ENCODE results near the gene CX3CL1.
A peak's percentile ranks its signal among the peaks of the same experiment; 100 is the strongest.
"Not testable (repeated sequence)": the region's sequence is repeated elsewhere in the genome, so short reads cannot be mapped to it uniquely, and the experiment has no call there.

CX3CL1 gene

GRCh38 chr16:57372372-57373116, at the start of gene CX3CL1:
TSS of gene CX3CL1 (plus strand) at chr16:57372490. CDS start at chr16:57372569, 79 bp downstream.
- peaks cover 4% of the 10 kb centered on the region for H3K4me1 Mint-ChIP-seq
- H3K9me3 Mint-ChIP-seq: no peaks in the 10 kb centered on the region
- no peak within 1 kb of the TSS for H3K27ac Mint-ChIP-seq
- no peak within 1 kb of the TSS for H3K4me3 Mint-ChIP-seq
- H3K27me3 Mint-ChIP-seq: peaks cover 2% of the 10 kb centered on the region
- H3K36me3 Mint-ChIP-seq: no peaks in the 10 kb centered on the region

- Mint-ChIP-seq H3K36me3 (no peaks in the 10 kb centered on the region), H3K4me3 (no peak overlapping the region), H3K9me3 (no peaks in the 10 kb centered on the region), H3K4me1 (no peaks in the 10 kb centered on the region), H3K27ac (no peak overlapping the region), H3K27me3 (no peaks in the 10 kb centered on the region)
Measured at GRCh38 chr16:57324749-57325148, 47.5 kb upstream of the CX3CL1 start.

- no peaks in the 10 kb centered on the region for H3K9me3 Mint-ChIP-seq
- no peak overlapping the region for H3K4me3 Mint-ChIP-seq
- H3K27ac Mint-ChIP-seq: no peak overlapping the region
- H3K27me3 Mint-ChIP-seq: no peaks in the 10 kb centered on the region
- H3K4me1 Mint-ChIP-seq: no peaks in the 10 kb centered on the region
- no peaks in the 10 kb centered on the region for H3K36me3 Mint-ChIP-seq
Measured at GRCh38 chr16:57325458-57325857, 46.8 kb upstream of the CX3CL1 start.

DNA sequence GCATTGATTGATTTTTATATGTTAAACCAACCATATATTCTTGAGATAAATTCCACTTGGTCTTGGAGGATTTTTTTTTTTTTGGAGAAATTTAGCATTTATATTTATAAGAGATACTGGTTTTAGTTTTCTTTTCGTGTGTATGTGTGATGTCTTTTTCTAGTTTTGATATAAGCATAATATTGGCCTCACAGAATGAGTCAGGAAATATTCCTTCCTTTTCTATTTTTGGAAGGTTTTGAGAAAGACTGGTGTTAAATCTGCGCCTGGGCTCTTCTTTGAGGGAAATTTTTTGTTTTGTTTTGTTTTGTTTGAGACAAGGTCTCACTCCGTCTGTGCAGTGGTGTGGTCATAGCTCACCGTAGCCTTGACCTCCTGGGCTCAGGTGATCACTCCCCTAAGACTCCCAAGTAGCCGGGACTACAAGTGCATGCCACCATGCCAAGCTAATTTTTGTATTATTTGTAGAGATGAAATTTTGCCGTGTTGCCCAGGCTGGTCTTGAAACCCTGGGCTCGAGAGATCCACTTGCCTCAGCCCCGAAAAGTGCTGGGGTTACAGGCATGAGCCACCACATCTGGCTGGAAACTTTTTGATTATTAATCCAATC, 42.5 kb upstream of the CX3CL1 start:
- Mint-ChIP-seq H3K4me1 (no peaks in the 10 kb centered on the region), H3K4me3 (no peak overlapping the region), H3K27me3 (no peaks in the 10 kb centered on the region), H3K9me3 (no peaks in the 10 kb centered on the region), H3K27ac (no peak overlapping the region), H3K36me3 (peaks cover 6% of the 10 kb centered on the region)

DNA sequence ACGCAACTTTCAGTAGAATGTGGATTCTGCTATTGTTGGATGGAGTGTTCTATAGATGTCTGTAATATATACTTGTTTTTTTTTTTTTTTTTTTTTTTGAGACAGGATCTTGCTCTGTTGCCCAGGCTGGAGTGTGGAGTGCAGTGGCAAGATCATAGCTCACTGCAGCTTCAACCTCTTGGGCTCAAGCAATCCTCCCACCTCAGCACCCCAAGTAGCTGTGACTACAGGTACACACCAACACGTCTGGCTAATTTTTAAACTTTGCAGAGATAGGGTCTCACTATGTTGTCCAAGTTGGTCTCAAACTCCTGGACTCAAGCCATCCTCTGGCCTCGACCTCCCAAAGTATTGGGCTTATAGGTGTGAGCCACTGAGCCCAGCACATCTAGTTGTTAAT, 40.9 kb upstream of the CX3CL1 start:
- Mint-ChIP-seq H3K4me1 (no peaks in the 10 kb centered on the region), H3K9me3 (peaks cover 5% of the 10 kb centered on the region), H3K4me3 (no peak overlapping the region), H3K27me3 (no peaks in the 10 kb centered on the region), H3K27ac (no peak overlapping the region), H3K36me3 (peaks cover 6% of the 10 kb centered on the region)

- Mint-ChIP-seq H3K27me3 (no peaks in the 10 kb centered on the region), H3K36me3 (peaks cover 6% of the 10 kb centered on the region), H3K4me3 (no peak overlapping the region), H3K9me3 (peaks cover 5% of the 10 kb centered on the region), H3K4me1 (no peaks in the 10 kb centered on the region), H3K27ac (no peak overlapping the region)
Measured at GRCh38 chr16:57333402-57333801, 38.9 kb upstream of the CX3CL1 start.

GRCh38 chr16:57335366-57335765, 36.9 kb upstream of the CX3CL1 start:
- H3K9me3 Mint-ChIP-seq: peaks cover 5% of the 10 kb centered on the region
- H3K36me3 Mint-ChIP-seq: peaks cover 6% of the 10 kb centered on the region
- peaks cover 7% of the 10 kb centered on the region for H3K4me1 Mint-ChIP-seq
- no peak overlapping the region for H3K27ac Mint-ChIP-seq
- H3K27me3 Mint-ChIP-seq: no peaks in the 10 kb centered on the region
- no peak overlapping the region for H3K4me3 Mint-ChIP-seq

- Mint-ChIP-seq H3K27me3 (peaks cover 12% of the 10 kb centered on the region), H3K36me3 (no peaks in the 10 kb centered on the region), H3K4me3 (no peak overlapping the region), H3K9me3 (no peaks in the 10 kb centered on the region), H3K4me1 (peaks cover 23% of the 10 kb centered on the region), H3K27ac (no peak overlapping the region)
Measured at GRCh38 chr16:57341062-57341440, 31.2 kb upstream of the CX3CL1 start.

GRCh38 chr16:57341441-57342303, 30.6 kb upstream of the CX3CL1 start:
- no peak overlapping the region for H3K27ac Mint-ChIP-seq
- H3K4me3 Mint-ChIP-seq: no peak overlapping the region
- H3K36me3 Mint-ChIP-seq: no peaks in the 10 kb centered on the region
- peaks cover 23% of the 10 kb centered on the region for H3K4me1 Mint-ChIP-seq
- H3K27me3 Mint-ChIP-seq: peaks cover 12% of the 10 kb centered on the region
- no peaks in the 10 kb centered on the region for H3K9me3 Mint-ChIP-seq

DNA sequence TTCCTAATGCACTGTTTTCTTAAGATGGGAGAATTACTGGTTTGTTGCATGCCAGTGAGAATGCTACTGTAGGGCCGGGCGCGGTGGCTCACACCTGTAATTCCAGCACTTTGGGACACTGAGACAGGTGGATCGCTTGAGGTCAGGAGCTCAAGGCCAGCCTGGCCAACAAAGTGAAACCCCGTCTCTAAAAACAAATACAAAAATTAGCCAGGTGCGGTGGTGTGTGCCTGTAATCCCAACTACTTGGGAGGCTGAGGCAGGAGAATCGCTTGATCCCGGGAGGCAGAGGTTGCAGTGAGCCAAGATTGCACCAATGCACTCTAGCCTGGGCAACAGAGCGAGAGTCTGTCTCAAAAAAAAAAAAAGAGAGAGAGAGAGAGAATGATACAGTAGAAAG, 29.7 kb upstream of the CX3CL1 start:
- peaks cover 23% of the 10 kb centered on the region for H3K4me1 Mint-ChIP-seq
- H3K27ac Mint-ChIP-seq: not testable (repeated sequence)

DNA sequence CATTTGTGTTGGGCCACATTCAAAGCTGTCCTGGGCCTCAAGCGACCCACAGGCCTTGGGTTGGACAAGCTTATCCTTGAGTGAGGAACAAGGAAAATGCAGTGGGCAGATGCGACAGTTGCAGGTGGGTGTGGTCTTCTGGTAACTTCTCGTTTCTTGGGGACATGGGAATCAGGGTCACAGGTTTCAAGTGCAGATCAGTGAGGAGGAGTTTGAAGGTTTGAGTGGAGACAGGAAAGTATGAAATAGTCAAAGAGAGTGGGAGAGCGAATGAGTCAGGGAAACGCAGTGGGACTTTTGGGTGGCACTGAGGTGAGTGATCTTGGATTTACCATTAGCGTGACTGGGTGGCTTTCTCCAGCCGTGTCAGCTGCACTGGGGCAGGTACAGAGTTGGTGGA, 29.1 kb upstream of the CX3CL1 start:
- no peak overlapping the region for H3K27ac Mint-ChIP-seq
- H3K36me3 Mint-ChIP-seq: no peaks in the 10 kb centered on the region
- H3K27me3 Mint-ChIP-seq: peaks cover 21% of the 10 kb centered on the region
- H3K4me3 Mint-ChIP-seq: no peak overlapping the region
- no peaks in the 10 kb centered on the region for H3K9me3 Mint-ChIP-seq
- peaks cover 23% of the 10 kb centered on the region for H3K4me1 Mint-ChIP-seq

More for the DNA sequence above, 29.7 kb upstream of the CX3CL1 start:
- H3K27me3 Mint-ChIP-seq: peaks cover 16% of the 10 kb centered on the region
- H3K36me3 Mint-ChIP-seq, H3K4me3 Mint-ChIP-seq, H3K9me3 Mint-ChIP-seq: not testable (repeated sequence)

DNA sequence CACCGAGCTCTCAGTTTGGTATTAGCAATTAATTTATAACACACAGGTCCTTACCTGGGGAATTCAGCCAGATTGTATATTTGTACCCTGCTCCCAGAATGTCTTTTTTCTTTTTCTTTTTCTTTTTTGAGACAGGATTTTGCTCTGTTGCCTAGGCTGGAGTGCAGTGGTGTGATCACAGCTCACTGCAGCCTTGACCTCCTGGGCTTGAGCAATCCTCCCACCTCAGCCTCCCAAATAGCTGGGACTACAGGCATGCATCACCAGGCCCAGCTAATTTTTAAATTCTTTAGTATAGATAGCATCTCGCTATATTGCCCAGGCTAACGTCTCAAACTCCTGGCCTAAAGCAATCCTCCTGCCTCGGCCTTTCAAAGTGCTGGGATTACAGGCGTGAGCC, 28.2 kb upstream of the CX3CL1 start:
- not testable (repeated sequence) for H3K4me3 Mint-ChIP-seq, H3K9me3 Mint-ChIP-seq, H3K36me3 Mint-ChIP-seq, H3K27ac Mint-ChIP-seq
- peaks cover 29% of the 10 kb centered on the region for H3K4me1 Mint-ChIP-seq
- H3K27me3 Mint-ChIP-seq: peaks cover 26% of the 10 kb centered on the region

GRCh38 chr16:57345021-57345420, 27.3 kb upstream of the CX3CL1 start:
- peaks cover 32% of the 10 kb centered on the region for H3K4me1 Mint-ChIP-seq
- no peak overlapping the region for H3K4me3 Mint-ChIP-seq
- H3K27me3 Mint-ChIP-seq: peaks cover 26% of the 10 kb centered on the region
- no peaks in the 10 kb centered on the region for H3K36me3 Mint-ChIP-seq
- H3K9me3 Mint-ChIP-seq: no peaks in the 10 kb centered on the region
- peak overlapping the region; percentile 13 for H3K27ac Mint-ChIP-seq

DNA sequence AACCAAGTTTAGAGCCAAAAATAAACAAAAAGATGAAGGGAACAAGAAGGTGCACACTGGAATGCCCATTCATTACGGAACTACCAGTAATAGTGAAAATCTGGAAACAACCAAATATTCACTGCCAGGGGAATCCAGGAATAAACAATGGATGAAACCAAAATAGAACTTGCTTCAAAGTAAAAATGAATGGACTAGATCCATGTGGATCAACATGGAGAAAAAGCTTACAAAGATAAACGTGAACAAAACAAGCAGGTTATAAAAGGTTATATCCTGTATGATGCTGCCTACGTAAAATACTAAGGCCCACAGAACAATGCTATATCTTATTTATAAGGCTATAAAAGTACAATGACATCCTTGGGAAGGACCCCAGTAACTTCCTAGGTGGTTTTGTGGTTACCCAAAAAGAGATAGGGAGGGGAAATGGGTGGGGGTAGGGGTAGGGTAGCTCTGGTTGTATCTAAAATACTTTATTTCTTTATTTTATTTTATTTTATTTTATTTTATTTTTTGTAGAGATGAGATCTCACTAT, 26.6 kb upstream of the CX3CL1 start:
- Mint-ChIP-seq H3K4me3 (no peak overlapping the region), H3K4me1 (peaks cover 32% of the 10 kb centered on the region), H3K9me3 (no peaks in the 10 kb centered on the region), H3K36me3 (no peaks in the 10 kb centered on the region), H3K27ac (no peak overlapping the region), H3K27me3 (peaks cover 26% of the 10 kb centered on the region)

DNA sequence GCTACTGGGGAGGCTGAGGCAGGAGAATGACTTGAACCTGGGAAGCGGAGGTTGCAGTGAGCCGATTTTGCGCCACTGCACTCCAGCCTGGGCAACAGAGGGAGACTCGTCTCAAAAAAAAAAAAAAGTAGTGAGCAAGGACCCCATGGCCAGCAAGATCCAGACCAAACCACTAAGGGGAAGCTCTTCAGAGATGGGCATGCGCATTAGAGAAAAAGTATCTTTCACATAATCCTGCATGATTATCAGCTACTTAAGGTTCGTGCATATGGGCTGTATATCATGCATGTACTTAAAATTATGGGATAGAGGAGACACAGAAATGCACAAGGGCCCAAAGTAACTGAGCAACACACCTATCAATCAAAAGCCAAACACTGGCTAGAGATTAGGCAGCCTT, 24.4 kb upstream of the CX3CL1 start:
- H3K9me3 Mint-ChIP-seq: no peaks in the 10 kb centered on the region
- H3K36me3 Mint-ChIP-seq: no peaks in the 10 kb centered on the region
- no peak overlapping the region for H3K27ac Mint-ChIP-seq
- peaks cover 24% of the 10 kb centered on the region for H3K27me3 Mint-ChIP-seq
- H3K4me1 Mint-ChIP-seq: peaks cover 26% of the 10 kb centered on the region
- no peak overlapping the region for H3K4me3 Mint-ChIP-seq

GRCh38 chr16:57348327-57348726, 24.0 kb upstream of the CX3CL1 start:
- no peak overlapping the region for H3K27ac Mint-ChIP-seq
- H3K4me3 Mint-ChIP-seq: no peak overlapping the region
- peaks cover 26% of the 10 kb centered on the region for H3K4me1 Mint-ChIP-seq
- H3K27me3 Mint-ChIP-seq: peaks cover 21% of the 10 kb centered on the region
- no peaks in the 10 kb centered on the region for H3K9me3 Mint-ChIP-seq
- no peaks in the 10 kb centered on the region for H3K36me3 Mint-ChIP-seq
